ENCODE data around the gene SRBD1.
"Not testable (repeated sequence)": the region's sequence is repeated elsewhere in the genome, so short reads cannot be mapped to it uniquely, and the experiment has no call there.

SRBD1 gene

GRCh38 chr2:45460825-45461224 lies 150.2 kb downstream of the SRBD1 start:
- DNase-seq: no peak

- DNase-seq: no peak
Measured at GRCh38 chr2:45459860-45460259, 151.2 kb downstream of the SRBD1 start.

GRCh38 chr2:45458909-45459563 lies 152.0 kb downstream of the SRBD1 start:
- DNase-seq: no peak

GRCh38 chr2:45457211-45457945 lies 153.7 kb downstream of the SRBD1 start:
- no peak for DNase-seq

- no peak for DNase-seq
Measured at GRCh38 chr2:45452866-45453265, 158.2 kb downstream of the SRBD1 start.

GRCh38 chr2:45450634-45451033 lies 160.4 kb downstream of the SRBD1 start:
- DNase-seq: no peak

- no peak for DNase-seq
Measured at GRCh38 chr2:45448217-45448616, 162.8 kb downstream of the SRBD1 start.

- no peak for DNase-seq
Measured at GRCh38 chr2:45446016-45446415, 165.1 kb downstream of the SRBD1 start.

GRCh38 chr2:45445037-45445436 lies 166.0 kb downstream of the SRBD1 start:
- DNase-seq: no peak

- DNase-seq: no peak
Measured at GRCh38 chr2:45443012-45443411, 168.1 kb downstream of the SRBD1 start.

- DNase-seq: no peak
Measured at GRCh38 chr2:45442026-45442425, 169.0 kb downstream of the SRBD1 start.

- DNase-seq: no peak
Measured at GRCh38 chr2:45441571-45441970, 169.5 kb downstream of the SRBD1 start.

- DNase-seq: peak; percentile 36
Measured at GRCh38 chr2:45439788-45440773, 171.0 kb downstream of the SRBD1 start.

- DNase-seq: no peak
Measured at GRCh38 chr2:45438872-45439665, 172.0 kb downstream of the SRBD1 start.

GRCh38 chr2:45436456-45436855 lies 174.6 kb downstream of the SRBD1 start:
- DNase-seq: no peak

GRCh38 chr2:45435316-45435715 lies 175.8 kb downstream of the SRBD1 start:
- DNase-seq: no peak

GRCh38 chr2:45433363-45433762 lies 177.7 kb downstream of the SRBD1 start:
- DNase-seq: peak; percentile 4

- DNase-seq: no peak
Measured at GRCh38 chr2:45432406-45432805, 178.7 kb downstream of the SRBD1 start.

- DNase-seq: not testable (repeated sequence)
Measured at GRCh38 chr2:45426025-45426424, 185.0 kb downstream of the SRBD1 start.

GRCh38 chr2:45422921-45423320 lies 188.1 kb downstream of the SRBD1 start:
- DNase-seq: no peak

GRCh38 chr2:45418532-45418931 lies 192.5 kb downstream of the SRBD1 start:
- no peak for DNase-seq

GRCh38 chr2:45415534-45416123 lies 195.4 kb downstream of the SRBD1 start:
- no peak for DNase-seq
